Glutamatergic neuron (in vitro differentiated cells): ENCODE measurements around the gene PRDM16. TPM values are rescaled to one million over a fixed set of nuclear protein-coding genes. Genes with fewer than 3 reads are reported as not detected.

Source experiments
- DNase-seq: peaks from one replicate; pipeline ENCODE4 v3.0.0; 2022
- H3K27ac Mint-ChIP-seq: one replicate; pipeline ENCODE4 v1.8.0; 2020; ENCODE audit warnings: mild to moderate bottlenecking, mixed read lengths, inconsistent platforms; ENCODE audit not compliant: unreplicated experiment
- H3K27me3 Mint-ChIP-seq: one replicate; pipeline ENCODE4 v1.8.0; 2020; ENCODE audit warnings: mild to moderate bottlenecking, moderate library complexity, mixed read lengths, inconsistent platforms; ENCODE audit not compliant: unreplicated experiment
- H3K36me3 Mint-ChIP-seq: one replicate; pipeline ENCODE4 v1.8.0; 2020; ENCODE audit warnings: mild to moderate bottlenecking, mixed read lengths, inconsistent platforms; ENCODE audit not compliant: unreplicated experiment
- H3K4me1 Mint-ChIP-seq: one replicate; pipeline ENCODE4 v1.8.0; 2020; ENCODE audit warnings: mild to moderate bottlenecking, low read depth, mixed read lengths, inconsistent platforms; ENCODE audit not compliant: unreplicated experiment
- H3K4me3 Mint-ChIP-seq: one replicate; pipeline ENCODE4 v1.8.0; 2020; ENCODE audit warnings: mild to moderate bottlenecking, mixed read lengths, inconsistent platforms; ENCODE audit not compliant: unreplicated experiment
- H3K9me3 Mint-ChIP-seq: one replicate; pipeline ENCODE4 v1.8.0; 2020; ENCODE audit warnings: mild to moderate bottlenecking, moderate library complexity, mixed read lengths, inconsistent platforms; ENCODE audit not compliant: unreplicated experiment
- total RNA-seq: library from RNA; stranded (reverse); fragmentation: NEBNext Ultra II Directional; extraction: Animal tissue kit (Norgen Biotek cat#: 25700); gene quantifications from one replicate; pipeline ENCODE4 v1.2.1, GENCODE V29; 2021; ENCODE audit not compliant: unreplicated experiment
- TF ChIP-seq, protein P1 (sequence below): fragments of 200-600 bp; sonication (generic); IDR thresholded peaks from one replicate; pipeline ENCODE4 v1.5.0; 2021; ENCODE audit not compliant: partially characterized antibody, unreplicated experiment

The PRDM16 gene
- total RNA-seq, 1 donor from 2014 or later: 0.07 TPM

- no peaks in the 10 kb centered on the region for H3K4me1 Mint-ChIP-seq
- no peak overlapping the region for H3K27ac Mint-ChIP-seq
- DNase-seq: no peak
- no peak overlapping the region for H3K4me3 Mint-ChIP-seq
- no peaks in the 10 kb centered on the region for H3K36me3 Mint-ChIP-seq
- TF ChIP-seq, protein P1, sequence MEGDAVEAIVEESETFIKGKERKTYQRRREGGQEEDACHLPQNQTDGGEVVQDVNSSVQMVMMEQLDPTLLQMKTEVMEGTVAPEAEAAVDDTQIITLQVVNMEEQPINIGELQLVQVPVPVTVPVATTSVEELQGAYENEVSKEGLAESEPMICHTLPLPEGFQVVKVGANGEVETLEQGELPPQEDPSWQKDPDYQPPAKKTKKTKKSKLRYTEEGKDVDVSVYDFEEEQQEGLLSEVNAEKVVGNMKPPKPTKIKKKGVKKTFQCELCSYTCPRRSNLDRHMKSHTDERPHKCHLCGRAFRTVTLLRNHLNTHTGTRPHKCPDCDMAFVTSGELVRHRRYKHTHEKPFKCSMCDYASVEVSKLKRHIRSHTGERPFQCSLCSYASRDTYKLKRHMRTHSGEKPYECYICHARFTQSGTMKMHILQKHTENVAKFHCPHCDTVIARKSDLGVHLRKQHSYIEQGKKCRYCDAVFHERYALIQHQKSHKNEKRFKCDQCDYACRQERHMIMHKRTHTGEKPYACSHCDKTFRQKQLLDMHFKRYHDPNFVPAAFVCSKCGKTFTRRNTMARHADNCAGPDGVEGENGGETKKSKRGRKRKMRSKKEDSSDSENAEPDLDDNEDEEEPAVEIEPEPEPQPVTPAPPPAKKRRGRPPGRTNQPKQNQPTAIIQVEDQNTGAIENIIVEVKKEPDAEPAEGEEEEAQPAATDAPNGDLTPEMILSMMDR: no peak
- H3K9me3 Mint-ChIP-seq: no peaks in the 10 kb centered on the region
- peaks cover 1% of the 10 kb centered on the region for H3K27me3 Mint-ChIP-seq
Observed at GRCh38 chr1:3138623-3139151, 69.7 kb downstream of the PRDM16 start.

- H3K4me1 Mint-ChIP-seq: no peaks in the 10 kb centered on the region
- no peaks in the 10 kb centered on the region for H3K36me3 Mint-ChIP-seq
- no peaks in the 10 kb centered on the region for H3K9me3 Mint-ChIP-seq
- H3K4me3 Mint-ChIP-seq: no peak overlapping the region
- H3K27me3 Mint-ChIP-seq: no peaks in the 10 kb centered on the region
- TF ChIP-seq, protein P1: no peak
- H3K27ac Mint-ChIP-seq: no peak overlapping the region
- no peak for DNase-seq
Observed at GRCh38 chr1:3139451-3139852, 70.4 kb downstream of the PRDM16 start.

- DNase-seq: no peak
- Mint-ChIP-seq H3K27ac (no peak overlapping the region), H3K4me1 (no peaks in the 10 kb centered on the region), H3K4me3 (no peak overlapping the region), H3K9me3 (no peaks in the 10 kb centered on the region), H3K36me3 (no peaks in the 10 kb centered on the region), H3K27me3 (no peaks in the 10 kb centered on the region)
- TF ChIP-seq, protein P1: no peak
Observed at GRCh38 chr1:3139871-3140361, 70.9 kb downstream of the PRDM16 start.

DNA sequence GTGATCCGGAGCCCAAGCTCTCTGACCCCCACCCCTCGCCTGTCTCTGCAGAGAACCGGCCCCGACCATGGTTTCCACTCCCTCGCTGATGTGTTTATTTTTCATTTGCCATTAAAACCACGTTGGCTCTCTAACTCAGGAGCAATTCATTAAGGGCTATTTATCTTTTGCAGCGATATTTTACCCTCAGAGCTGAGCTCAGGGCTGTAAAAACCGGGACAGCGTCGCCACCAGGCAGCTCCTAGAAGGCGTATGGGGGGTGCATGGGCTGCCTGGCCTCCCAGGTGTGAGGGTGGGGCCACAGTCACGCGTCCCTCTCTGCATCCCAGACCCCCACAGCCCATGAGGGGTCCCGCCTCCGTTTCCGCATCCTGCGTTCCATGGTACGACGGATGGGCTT lies 71.4 kb downstream of the PRDM16 start:
- Mint-ChIP-seq H3K4me3 (no peak overlapping the region), H3K9me3 (no peaks in the 10 kb centered on the region), H3K4me1 (no peaks in the 10 kb centered on the region), H3K27me3 (no peaks in the 10 kb centered on the region), H3K27ac (no peak overlapping the region), H3K36me3 (no peaks in the 10 kb centered on the region)
- no peak for DNase-seq
- TF ChIP-seq, protein P1: no peak

DNA sequence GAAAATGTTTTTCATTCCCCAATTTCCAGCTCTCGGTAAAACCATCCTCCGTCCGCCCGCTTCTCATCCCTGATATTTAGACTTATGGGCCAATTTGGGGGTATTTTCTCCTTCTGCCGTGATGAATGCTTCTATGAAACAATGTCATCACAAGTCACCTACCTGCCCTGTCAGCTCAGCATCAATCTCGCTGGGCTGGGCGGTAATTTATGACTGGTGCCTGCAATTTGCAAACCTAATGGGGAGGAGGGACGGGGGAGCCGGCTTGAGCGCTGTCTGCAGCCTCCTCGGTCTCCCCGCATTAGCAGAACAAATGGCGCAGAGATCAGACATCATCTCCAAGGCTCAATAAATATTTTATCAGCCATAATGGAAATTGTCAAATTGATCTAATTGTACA lies 72.1 kb downstream of the PRDM16 start:
- Mint-ChIP-seq H3K27ac (no peak overlapping the region), H3K4me1 (no peaks in the 10 kb centered on the region), H3K27me3 (no peaks in the 10 kb centered on the region), H3K9me3 (peaks cover under 1% of the 10 kb centered on the region), H3K36me3 (no peaks in the 10 kb centered on the region), H3K4me3 (no peak overlapping the region)
- DNase-seq: no peak
- TF ChIP-seq, protein P1: no peak
